ENCODE data around the gene CCDC60.

The CCDC60 gene

GRCh38 chr12:119385659-119386058 lies 51.1 kb downstream of the CCDC60 start:
- no peak for DNase-seq (ENCODE audit: low spot score)

DNA sequence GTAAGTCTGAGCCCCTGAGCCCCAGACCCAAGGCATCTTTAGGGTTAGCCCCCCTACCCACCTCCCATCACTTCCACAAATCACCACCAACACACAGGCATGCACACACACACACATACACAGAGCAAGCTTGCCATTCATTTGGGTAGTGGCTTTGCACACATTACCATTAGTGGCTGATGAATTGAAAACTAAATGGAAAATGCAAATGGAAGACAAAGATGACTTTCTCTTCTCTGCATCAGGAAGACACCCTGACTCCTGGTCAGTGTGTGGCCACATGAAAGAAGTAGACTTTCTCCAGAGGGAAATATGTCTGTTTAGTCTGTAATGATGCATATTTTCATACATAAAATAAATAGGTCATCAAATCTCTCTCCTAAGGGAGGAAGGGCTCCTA lies 55.2 kb downstream of the CCDC60 start:
- DNase-seq (ENCODE audit: low spot score) = no peak

DNA sequence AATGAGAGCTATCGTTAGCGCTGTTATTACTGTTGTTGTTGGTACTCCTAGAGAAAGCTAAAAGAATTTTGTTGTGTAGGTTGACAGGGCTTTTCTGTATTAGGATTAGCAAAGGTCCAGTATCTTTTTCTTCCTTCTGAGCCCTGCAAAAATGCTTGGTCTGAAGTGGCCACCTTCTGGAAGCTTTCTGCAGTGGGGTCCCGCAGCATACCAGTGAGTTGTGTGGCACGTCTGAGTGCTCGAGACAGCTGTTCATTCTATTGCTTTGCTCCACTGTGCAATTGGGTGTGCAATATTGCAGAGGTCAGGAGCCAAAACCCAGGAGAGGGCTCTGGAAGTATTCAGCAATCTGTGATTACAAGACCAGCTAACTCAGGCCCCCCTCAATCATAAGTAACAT lies 57.1 kb downstream of the CCDC60 start:
- DNase-seq (ENCODE audit: low spot score) = no peak

GRCh38 chr12:119393677-119394076 lies 59.1 kb downstream of the CCDC60 start:
- DNase-seq (ENCODE audit: low spot score) = no peak

GRCh38 chr12:119397540-119397939 lies 63.0 kb downstream of the CCDC60 start:
- DNase-seq (ENCODE audit: low spot score) = no peak

- DNase-seq (ENCODE audit: low spot score) = no peak
Measured at GRCh38 chr12:119398190-119398589, 63.7 kb downstream of the CCDC60 start.

- DNase-seq (ENCODE audit: low spot score) = no peak
Measured at GRCh38 chr12:119399301-119399700, 64.8 kb downstream of the CCDC60 start.

GRCh38 chr12:119406308-119406707 lies 71.8 kb downstream of the CCDC60 start:
- no peak for DNase-seq (ENCODE audit: low spot score)

DNA sequence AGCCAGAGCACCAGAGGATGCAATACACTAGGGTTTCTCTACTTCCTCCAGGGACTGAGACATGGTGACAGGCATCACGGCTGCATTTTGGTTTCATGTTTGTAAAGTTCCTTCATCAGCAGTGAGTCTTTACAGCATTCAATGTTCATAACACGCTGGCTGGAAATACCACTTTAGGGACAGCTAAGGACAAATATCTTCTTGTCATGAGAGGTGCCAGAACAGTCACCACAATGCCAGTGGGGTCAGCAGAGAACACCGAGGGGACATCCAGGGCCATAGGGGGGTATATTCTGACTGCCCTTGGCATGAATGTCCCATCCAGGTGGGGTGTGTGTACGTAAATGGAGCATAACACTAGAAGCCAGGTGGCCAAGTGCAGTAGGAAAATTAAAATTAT lies 72.3 kb downstream of the CCDC60 start:
- DNase-seq (ENCODE audit: low spot score) = no peak

- no peak for DNase-seq (ENCODE audit: low spot score)
Measured at GRCh38 chr12:119409043-119409442, 74.5 kb downstream of the CCDC60 start.

GRCh38 chr12:119410396-119410795 lies 75.9 kb downstream of the CCDC60 start:
- DNase-seq (ENCODE audit: low spot score) = no peak

DNA sequence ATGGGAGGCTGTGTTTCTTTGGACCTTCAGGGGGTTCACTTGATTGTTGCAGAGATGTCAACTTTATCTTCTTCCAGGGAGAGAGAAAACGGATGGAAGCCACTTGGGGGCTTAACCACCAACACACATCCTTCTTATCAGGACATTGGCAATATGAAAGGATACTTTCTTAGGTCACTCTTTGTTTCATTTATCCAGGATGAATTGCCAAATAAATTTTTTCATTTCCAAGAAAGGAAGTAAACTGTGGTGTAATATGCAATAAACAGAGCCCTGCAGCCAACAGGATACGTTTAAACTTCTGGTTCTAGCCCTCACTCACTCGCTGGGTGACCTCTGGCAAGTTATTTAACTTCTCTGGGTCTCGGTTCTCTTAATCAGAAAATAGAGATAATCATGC lies 77.8 kb downstream of the CCDC60 start:
- no peak for DNase-seq (ENCODE audit: low spot score)

- DNase-seq (ENCODE audit: low spot score) = peak; percentile 88
Measured at GRCh38 chr12:119412811-119413794, 78.6 kb downstream of the CCDC60 start.

- DNase-seq (ENCODE audit: low spot score) = no peak
Measured at GRCh38 chr12:119415714-119416113, 81.2 kb downstream of the CCDC60 start.

- no peak for DNase-seq (ENCODE audit: low spot score)
Measured at GRCh38 chr12:119417440-119417839, 82.9 kb downstream of the CCDC60 start.

DNA sequence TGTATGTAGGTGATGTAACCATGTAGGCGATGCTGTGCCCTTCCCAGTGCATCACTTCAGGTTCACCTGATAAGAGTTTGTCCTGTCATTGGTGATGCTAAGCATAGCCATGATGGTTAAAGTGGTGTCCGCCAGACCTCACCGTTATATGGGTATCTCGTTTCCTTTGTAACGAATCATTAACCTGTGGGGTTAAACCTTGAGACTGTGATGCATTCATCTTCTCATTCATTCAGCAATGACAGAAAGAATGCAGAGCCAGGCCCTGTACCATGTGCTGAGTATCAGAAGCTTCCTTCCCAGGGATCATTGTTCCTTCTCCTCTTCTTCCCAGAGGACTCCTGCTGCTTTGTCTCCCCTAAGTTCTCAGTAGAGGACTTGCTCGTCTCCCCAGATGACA lies 84.9 kb downstream of the CCDC60 start:
- DNase-seq (ENCODE audit: low spot score) = no peak

GRCh38 chr12:119423285-119423684 lies 88.8 kb downstream of the CCDC60 start:
- peak; percentile 59 for DNase-seq (ENCODE audit: low spot score)

DNA sequence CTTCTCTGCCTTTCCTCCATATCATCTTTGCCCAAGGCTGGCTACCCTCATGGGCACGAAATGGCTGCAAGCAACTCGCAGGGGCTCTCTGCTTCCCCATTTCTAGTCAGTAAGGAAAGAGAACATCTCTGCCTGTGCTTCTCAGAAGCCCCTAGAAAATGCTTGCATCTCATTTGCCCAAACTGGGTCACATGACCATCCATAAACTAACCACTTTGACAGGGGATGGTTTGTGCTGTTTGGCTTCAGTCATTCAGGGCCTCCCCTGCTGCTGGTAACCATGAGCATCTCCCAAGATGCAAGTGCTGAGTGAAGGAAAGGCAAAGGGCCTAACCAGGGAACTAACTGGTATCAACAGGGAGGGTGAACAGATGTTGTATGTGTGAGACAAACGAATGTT lies 91.1 kb downstream of the CCDC60 start:
- no peak for DNase-seq (ENCODE audit: low spot score)

DNA sequence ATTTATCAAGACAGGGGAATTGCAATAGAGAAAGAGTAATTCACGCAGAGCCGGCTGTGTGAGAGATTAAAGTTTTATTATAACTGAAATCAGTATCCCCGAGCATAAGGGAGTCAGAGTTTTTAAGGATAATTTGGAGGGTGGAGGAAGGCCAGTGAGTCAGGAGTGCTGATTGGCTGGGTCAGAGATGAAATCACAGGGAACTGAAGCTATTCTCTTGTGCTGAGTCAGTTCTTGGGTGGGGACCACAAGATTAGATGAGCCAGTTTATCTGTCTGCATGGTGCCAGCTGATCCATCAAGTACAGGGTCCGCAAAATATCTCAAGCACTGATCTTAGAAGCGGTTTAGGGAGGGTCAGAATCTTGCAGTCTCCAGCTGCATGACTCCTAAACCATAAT lies 96.6 kb downstream of the CCDC60 start:
- no peak for DNase-seq (ENCODE audit: low spot score)

DNA sequence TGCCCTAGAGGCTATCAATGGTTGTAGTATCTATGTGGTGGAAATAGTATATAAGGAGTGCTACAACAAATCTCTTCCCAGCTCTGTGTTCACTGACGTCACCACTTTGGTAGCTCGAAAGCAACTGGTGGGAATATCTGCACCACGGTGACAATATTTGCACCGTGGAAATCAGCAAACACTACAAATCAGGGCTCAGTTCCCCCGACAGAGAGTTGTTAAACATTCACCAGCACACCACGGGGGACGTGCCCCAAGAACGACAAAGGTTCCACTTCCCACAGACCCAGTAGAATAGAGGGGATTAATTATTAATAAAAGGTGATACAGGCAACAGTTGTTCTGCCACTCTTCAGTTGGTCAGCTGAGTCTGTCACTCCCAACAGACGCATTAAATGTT lies 98.4 kb downstream of the CCDC60 start:
- DNase-seq (ENCODE audit: low spot score) = no peak

- DNase-seq (ENCODE audit: low spot score) = no peak
Measured at GRCh38 chr12:119440803-119441360, 106.4 kb downstream of the CCDC60 start.

- peak; percentile 85 for DNase-seq (ENCODE audit: low spot score)
Measured at GRCh38 chr12:119444462-119445044, 110.0 kb downstream of the CCDC60 start.

DNA sequence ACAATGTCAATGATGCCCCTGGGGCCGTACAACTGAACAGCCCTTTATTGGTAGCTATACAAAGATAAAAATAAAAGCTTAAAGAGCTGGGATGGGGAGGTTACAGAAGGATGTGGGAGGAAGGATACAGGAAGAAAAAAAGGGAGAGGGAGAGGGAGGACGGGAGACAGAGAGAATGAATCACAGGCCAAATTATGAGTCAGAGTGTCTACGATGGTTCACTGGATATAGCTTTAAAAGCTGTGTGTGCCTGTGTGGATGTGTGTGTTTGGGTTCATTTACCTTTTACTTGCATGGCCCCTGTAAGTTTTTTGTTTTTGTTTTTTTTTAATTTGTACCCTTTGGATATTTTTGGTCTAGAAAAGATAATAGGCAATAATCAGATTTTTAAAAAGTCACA lies 111.9 kb downstream of the CCDC60 start:
- no peak for DNase-seq (ENCODE audit: low spot score)
